ENCODE measurements around the gene THPO. TPM values are rescaled to one million over a fixed set of nuclear protein-coding genes. Genes with fewer than 3 reads are reported as not detected.

Gene THPO
- polyA plus RNA-seq, 1 donor from 2014 or later: 0.14 TPM

DNA sequence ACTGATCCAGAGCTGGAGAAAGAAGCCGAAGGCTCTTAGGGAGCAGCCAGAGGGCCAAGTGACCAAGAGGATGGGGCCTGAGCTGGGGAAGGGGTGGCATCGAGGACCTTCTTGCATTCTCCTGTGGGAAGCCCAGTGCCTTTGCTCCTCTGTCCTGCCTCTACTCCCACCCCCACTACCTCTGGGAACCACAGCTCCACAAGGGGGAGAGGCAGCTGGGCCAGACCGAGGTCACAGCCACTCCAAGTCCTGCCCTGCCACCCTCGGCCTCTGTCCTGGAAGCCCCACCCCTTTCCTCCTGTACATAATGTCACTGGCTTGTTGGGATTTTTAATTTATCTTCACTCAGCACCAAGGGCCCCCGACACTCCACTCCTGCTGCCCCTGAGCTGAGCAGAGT lies 11.4 kb upstream of the THPO start:
- peaks cover 30% of the 10 kb centered on the region for H3K27me3 Mint-ChIP-seq
- no peaks in the 10 kb centered on the region for H3K9me3 Mint-ChIP-seq
- no peaks in the 10 kb centered on the region for H3K4me1 Mint-ChIP-seq
- no peak overlapping the region for H3K4me3 Mint-ChIP-seq
- H3K27ac Mint-ChIP-seq: no peak overlapping the region
- H3K36me3 Mint-ChIP-seq: peaks cover 3% of the 10 kb centered on the region

GRCh38 chr3:184388936-184389230 lies 10.9 kb upstream of the THPO start:
- Mint-ChIP-seq H3K9me3 (no peaks in the 10 kb centered on the region), H3K27me3 (peaks cover 32% of the 10 kb centered on the region), H3K4me3 (no peak overlapping the region), H3K27ac (no peak overlapping the region), H3K4me1 (no peaks in the 10 kb centered on the region), H3K36me3 (peaks cover 3% of the 10 kb centered on the region)

DNA sequence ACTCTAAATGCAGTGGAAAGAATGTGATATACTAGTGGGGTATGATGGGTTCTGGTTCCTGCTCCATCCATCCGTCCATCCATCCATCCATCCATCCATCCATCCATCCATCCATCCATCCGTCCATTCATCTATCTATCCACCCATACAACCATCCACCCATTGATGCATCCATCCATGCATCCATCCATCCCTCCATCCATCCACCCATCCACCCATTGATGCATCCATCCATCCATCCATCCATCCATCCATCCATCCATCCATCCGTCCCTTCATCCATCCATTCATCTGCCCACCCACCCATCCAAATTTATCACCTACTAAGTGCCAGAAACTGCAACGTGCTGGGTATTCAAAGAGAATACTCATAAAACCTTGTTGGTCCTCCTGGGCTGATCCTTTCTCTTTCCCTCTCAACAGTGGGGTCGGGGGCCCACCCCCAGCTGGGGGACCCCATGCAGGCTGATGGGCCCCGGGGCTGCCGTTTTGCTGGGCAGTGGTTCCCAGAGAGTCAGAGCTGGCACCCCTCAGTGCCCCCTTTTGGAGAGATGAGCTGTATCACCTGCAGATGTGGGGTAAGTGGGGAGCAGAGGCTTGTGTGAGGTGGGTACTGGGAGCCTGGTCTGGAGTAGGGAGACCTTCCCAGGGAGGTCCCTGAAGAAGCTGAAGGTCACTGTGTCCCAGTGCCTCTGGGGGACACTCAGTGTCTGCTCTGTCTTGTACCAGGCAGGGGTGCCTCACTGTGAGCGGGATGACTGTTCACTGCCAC lies 10.3 kb upstream of the THPO start:
- H3K27me3 Mint-ChIP-seq: peaks cover 32% of the 10 kb centered on the region
- peaks cover 3% of the 10 kb centered on the region for H3K36me3 Mint-ChIP-seq
- no peaks in the 10 kb centered on the region for H3K9me3 Mint-ChIP-seq
- no peaks in the 10 kb centered on the region for H3K4me1 Mint-ChIP-seq
- no peak overlapping the region for H3K4me3 Mint-ChIP-seq
- no peak overlapping the region for H3K27ac Mint-ChIP-seq

- H3K36me3 Mint-ChIP-seq: peaks cover 3% of the 10 kb centered on the region
- no peak overlapping the region for H3K4me3 Mint-ChIP-seq
- no peaks in the 10 kb centered on the region for H3K4me1 Mint-ChIP-seq
- H3K27me3 Mint-ChIP-seq: peaks cover 42% of the 10 kb centered on the region
- H3K9me3 Mint-ChIP-seq: no peaks in the 10 kb centered on the region
- no peak overlapping the region for H3K27ac Mint-ChIP-seq
Observed at GRCh38 chr3:184387174-184387714, 9.2 kb upstream of the THPO start.

GRCh38 chr3:184386047-184386806 lies 8.2 kb upstream of the THPO start:
- H3K36me3 Mint-ChIP-seq: peaks cover 3% of the 10 kb centered on the region
- no peak overlapping the region for H3K27ac Mint-ChIP-seq
- peaks cover 45% of the 10 kb centered on the region for H3K27me3 Mint-ChIP-seq
- no peaks in the 10 kb centered on the region for H3K9me3 Mint-ChIP-seq
- H3K4me1 Mint-ChIP-seq: peaks cover 0 to 2% (median 0%) of the 10 kb centered on the region in 3 donors
- peak overlapping the region in 1 of 4 donors; percentile 52 for H3K4me3 Mint-ChIP-seq

- peaks cover 43% of the 10 kb centered on the region for H3K27me3 Mint-ChIP-seq
- H3K36me3 Mint-ChIP-seq: peaks cover 3% of the 10 kb centered on the region
- H3K4me1 Mint-ChIP-seq: peaks cover 0 to 5% (median 3%) of the 10 kb centered on the region in 3 donors
- H3K9me3 Mint-ChIP-seq: no peaks in the 10 kb centered on the region
- H3K4me3 Mint-ChIP-seq: no peak overlapping the region
- H3K27ac Mint-ChIP-seq: no peak overlapping the region
Observed at GRCh38 chr3:184384856-184385422, 6.9 kb upstream of the THPO start.

GRCh38 chr3:184384342-184384741 lies 6.3 kb upstream of the THPO start:
- H3K27ac Mint-ChIP-seq: no peak overlapping the region
- peaks cover 38% of the 10 kb centered on the region for H3K27me3 Mint-ChIP-seq
- H3K4me3 Mint-ChIP-seq: no peak overlapping the region
- peaks cover 0 to 5% (median 3%) of the 10 kb centered on the region in 3 donors for H3K4me1 Mint-ChIP-seq
- peaks cover 2% of the 10 kb centered on the region for H3K36me3 Mint-ChIP-seq
- no peaks in the 10 kb centered on the region for H3K9me3 Mint-ChIP-seq

DNA sequence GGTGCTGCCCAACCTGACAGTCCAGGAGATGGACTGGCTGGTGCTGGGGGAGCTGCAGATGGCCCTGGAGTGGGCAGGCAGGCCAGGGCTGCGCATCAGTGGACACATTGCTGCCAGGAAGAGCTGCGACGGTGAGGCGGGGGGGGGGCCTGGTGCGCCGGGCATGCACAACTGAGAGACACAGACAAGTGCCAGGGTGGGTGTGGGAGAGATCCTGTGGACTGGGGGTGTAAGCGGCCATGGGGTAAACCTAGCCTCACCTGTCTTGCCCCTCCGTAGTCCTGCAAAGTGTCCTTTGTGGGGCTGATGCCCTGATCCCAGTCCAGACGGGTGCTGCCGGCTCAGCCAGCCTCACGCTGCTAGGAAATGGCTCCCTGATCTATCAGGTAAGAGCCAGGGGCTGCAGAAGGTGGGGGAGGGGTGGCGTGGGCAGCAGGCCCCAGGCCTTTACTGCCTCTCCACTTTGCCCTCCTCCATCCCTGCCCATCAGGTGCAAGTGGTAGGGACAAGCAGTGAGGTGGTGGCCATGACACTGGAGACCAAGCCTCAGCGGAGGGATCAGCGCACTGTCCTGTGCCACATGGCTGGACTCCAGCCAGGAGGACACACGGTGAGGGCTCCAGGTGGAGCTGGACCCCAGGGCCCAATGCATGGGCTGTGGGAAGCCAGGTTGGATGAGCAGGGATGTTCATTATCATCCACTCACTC lies 5.2 kb upstream of the THPO start:
- no peak overlapping the region for H3K4me3 Mint-ChIP-seq
- H3K4me1 Mint-ChIP-seq: peaks cover 0 to 8% (median 3%) of the 10 kb centered on the region in 3 donors
- H3K36me3 Mint-ChIP-seq: peaks cover 2% of the 10 kb centered on the region
- peaks cover 47% of the 10 kb centered on the region for H3K27me3 Mint-ChIP-seq
- no peaks in the 10 kb centered on the region for H3K9me3 Mint-ChIP-seq
- H3K27ac Mint-ChIP-seq: no peak overlapping the region

GRCh38 chr3:184382326-184383032 lies 4.5 kb upstream of the THPO start:
- no peaks in the 10 kb centered on the region for H3K9me3 Mint-ChIP-seq
- H3K4me3 Mint-ChIP-seq: peak overlapping the region in 1 of 4 donors; percentile 83
- H3K36me3 Mint-ChIP-seq: peaks cover 4% of the 10 kb centered on the region
- peaks cover 0 to 8% (median 3%) of the 10 kb centered on the region in 3 donors for H3K4me1 Mint-ChIP-seq
- H3K27me3 Mint-ChIP-seq: peaks cover 53% of the 10 kb centered on the region
- no peak overlapping the region for H3K27ac Mint-ChIP-seq

GRCh38 chr3:184381261-184382224 lies 3.5 kb upstream of the THPO start:
- peaks cover 0 to 8% (median 3%) of the 10 kb centered on the region in 3 donors for H3K4me1 Mint-ChIP-seq
- H3K27ac Mint-ChIP-seq: no peak overlapping the region
- peaks cover 2% of the 10 kb centered on the region for H3K36me3 Mint-ChIP-seq
- peak overlapping the region; percentile 39 to 85 (median 68) for H3K4me3 Mint-ChIP-seq
- H3K27me3 Mint-ChIP-seq: peaks cover 50% of the 10 kb centered on the region
- H3K9me3 Mint-ChIP-seq: no peaks in the 10 kb centered on the region

DNA sequence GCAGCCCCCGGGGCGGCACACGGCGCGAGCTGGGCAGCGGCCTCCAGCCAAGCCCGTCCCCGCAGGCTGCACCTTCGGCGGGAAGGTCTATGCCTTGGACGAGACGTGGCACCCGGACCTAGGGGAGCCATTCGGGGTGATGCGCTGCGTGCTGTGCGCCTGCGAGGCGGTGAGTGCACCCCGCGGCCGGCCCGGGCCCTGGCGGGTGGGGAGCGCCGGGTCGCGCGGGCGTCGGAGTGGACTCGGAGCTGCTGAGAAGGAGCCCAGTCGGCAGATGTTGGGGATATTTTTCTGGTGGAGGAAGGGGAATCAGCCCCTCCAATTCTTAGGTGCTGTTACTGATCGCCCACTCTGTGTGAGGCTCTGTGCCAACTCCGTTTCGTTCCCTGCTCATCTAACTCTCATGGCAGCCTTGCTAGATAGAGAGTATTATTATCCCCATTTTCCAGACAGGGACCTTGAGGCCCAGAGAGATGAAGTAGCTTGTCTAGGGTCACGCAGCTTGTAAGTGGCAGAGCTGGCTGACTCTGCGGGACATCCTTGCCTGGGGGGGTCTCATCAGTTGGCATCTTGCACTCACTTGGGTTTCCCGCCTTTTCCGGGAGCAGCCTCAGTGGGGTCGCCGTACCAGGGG lies 2.7 kb upstream of the THPO start:
- Mint-ChIP-seq H3K9me3 (no peaks in the 10 kb centered on the region), H3K27ac (no peak overlapping the region), H3K4me3 (peak overlapping the region; percentile 39 to 90 (median 74)), H3K27me3 (peaks cover 49% of the 10 kb centered on the region), H3K36me3 (peaks cover 2% of the 10 kb centered on the region), H3K4me1 (peaks cover 0 to 8% (median 3%) of the 10 kb centered on the region in 3 donors)

DNA sequence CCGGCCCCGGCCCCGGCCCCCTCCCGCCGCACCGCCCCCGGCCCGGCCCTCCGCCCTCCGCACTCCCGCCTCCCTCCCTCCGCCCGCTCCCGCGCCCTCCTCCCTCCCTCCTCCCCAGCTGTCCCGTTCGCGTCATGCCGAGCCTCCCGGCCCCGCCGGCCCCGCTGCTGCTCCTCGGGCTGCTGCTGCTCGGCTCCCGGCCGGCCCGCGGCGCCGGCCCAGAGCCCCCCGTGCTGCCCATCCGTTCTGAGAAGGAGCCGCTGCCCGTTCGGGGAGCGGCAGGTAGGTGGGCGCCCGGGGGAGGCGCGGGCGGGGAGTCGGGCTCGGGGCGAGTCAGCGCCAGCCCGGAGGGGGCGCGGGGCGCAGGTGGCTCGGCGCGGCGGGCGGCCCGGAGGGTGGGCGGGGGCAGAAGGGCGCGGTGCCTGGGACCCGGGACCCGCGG lies 2.2 kb upstream of the THPO start:
- Mint-ChIP-seq H3K9me3 (no peaks in the 10 kb centered on the region), H3K4me3 (no peak overlapping the region), H3K27me3 (peaks cover 51% of the 10 kb centered on the region), H3K27ac (no peak overlapping the region), H3K36me3 (peaks cover 2% of the 10 kb centered on the region), H3K4me1 (peaks cover 0 to 8% (median 3%) of the 10 kb centered on the region in 3 donors)

Data from IgD-negative memory B cell (primary cell).